Limb (tissue), 2 donors: ENCODE measurements around the gene GRIN3A.
"Not testable (repeated sequence)": the region's sequence is repeated elsewhere in the genome, so short reads cannot be mapped to it uniquely, and the experiment has no call there.

Source experiments
- DNase-seq, 2 donors: peaks; one replicate each; pipeline ENCODE4 v3.0.0-alpha.2; 2016; ENCODE audit errors: extremely low spot score in 2 of 2

The GRIN3A gene

DNA sequence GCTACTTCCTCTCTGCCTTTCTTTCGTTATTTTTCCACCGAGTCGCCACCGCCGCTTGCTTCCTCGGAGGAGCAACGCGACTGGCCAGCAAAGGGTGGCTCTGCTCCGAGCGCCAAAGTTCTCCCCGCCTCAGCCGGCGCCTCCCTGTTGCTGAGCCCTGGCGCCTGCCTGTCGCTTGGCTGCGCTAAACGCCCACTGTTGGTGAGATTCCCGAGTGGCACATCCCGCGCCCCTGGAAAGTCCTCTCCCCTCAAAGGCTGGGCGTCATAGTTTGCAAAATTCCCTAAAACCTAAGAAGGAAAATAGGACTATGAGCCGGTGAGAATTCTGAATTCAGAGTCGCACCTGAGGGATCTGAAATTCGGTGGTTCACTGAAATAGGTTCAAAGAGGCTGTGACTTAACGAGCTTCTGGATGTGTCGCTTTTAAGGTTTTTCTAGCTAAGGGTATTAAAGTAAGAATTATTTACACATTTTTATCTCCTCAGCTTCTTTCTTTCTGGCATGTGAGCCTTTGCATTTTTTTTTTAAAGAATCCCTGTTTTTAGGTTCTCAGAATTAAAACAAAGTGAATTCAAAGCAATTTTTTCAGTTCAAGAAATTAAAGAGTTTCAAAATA lies at the start of gene GRIN3A:
Gene GRIN3A (minus strand): TSS at position 82 of the 618 bp plus-strand sequence. CDS start 668 bp downstream, outside the sequence.
- DNase-seq: peak; percentile 30 to 66

DNA sequence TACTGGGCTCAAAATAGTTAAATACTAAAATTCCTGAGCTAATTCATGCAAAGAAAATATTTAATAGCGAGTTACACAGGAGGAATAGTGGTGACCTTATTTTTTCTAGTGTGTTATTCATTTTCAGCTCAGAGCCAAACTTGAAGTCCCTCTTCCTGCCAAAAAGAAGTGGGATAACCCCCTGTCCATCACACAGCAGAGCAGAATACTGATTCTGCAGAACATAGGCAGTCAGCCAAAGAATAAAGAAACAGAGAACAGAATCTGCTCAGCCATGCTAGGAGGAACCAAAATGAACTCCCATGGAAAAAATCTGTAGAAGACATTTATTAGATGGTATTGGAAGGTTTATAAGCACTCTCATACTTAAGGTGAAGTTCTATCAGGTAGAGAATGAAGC lies 49.4 kb upstream of the GRIN3A start:
- DNase-seq: peak in 1 of 2 donors; percentile 13

DNA sequence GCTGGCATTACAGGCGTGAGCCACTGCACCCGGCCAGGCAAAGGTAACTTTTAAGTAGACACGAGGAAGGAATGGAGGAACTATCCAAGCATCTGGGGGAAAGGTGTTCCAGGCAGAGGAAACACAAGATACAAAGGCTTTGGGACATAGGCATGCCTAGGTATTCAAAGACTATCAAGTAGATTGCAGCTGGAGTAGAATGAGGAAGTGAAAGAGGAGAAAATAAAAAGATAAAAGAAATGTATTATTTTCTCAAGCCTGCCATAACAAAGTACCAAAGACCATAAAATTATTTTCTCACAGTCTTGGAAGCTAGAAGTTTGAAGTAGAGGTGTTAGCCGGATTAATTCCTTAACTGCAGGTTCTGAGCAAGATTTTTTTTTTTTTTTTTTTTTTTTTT lies 39.9 kb upstream of the GRIN3A start:
- DNase-seq: no peak

DNA sequence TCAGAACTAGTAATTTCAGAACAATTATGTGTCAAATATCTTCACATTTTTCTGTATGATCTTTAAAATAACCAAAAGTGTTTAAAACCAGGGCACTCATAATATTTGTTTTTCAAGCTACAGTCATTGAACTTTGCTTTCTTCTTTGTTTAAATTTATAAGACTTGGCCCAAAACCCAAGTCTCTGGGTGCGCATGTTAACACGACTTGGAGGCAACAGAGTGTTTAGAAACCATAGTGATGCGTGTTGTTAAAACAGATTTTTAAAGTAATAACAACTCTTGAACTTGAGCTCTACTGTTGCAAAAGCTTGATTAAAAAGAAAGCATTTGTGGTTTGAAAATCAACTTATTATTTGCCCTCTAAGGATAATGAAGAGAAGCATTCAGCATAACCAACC lies 26.0 kb upstream of the GRIN3A start:
- DNase-seq: no peak

DNA sequence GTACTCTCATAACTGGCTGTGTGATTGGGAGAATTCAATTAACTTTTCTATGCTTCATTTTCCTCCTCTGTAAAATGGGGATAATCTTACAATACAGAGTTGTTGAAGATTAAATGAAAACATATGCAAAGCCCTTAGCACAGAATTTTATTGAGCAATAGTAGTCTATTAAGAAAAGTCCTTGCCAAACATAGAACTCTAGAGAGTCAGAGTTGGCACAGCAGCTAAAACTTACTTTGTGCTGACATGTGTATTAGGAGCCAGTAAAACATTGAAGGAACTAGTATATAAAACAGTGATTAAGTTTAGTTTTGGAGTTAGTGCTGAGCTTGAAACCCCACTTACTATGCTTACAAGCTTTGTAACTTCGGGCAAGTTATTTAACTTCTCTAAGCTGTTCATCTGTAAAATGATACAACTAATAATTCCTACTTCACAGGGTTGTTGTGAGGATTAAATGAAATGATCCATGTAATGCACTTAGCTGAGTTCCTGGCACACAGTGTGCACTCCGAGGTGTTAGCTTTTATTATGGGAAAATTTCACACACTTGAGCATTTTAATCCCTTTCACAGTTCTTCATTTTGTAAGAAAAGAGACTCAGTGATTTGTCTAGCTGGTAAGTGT lies 20.0 kb upstream of the GRIN3A start:
- peak in 1 of 2 donors; percentile 16 for DNase-seq

DNA sequence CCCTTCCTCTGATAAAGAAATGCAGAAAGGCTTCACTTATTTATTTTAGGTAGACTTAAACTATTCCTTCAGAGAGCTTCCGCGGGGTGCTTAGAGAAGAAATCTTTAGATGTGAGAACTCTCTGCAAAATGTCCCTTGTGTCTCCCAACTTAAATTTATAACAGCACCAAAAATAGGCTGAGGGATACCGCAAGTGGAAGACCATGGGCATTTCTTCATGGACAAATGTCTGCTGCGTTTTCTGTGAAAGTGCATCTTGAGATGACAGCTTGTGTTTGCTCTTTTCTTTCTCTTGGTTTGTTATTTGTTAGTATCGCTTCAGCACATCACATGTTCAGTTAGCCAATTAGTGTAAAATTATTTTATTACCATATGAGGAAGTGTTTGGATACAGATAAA lies 15.3 kb upstream of the GRIN3A start:
- no peak for DNase-seq

DNA sequence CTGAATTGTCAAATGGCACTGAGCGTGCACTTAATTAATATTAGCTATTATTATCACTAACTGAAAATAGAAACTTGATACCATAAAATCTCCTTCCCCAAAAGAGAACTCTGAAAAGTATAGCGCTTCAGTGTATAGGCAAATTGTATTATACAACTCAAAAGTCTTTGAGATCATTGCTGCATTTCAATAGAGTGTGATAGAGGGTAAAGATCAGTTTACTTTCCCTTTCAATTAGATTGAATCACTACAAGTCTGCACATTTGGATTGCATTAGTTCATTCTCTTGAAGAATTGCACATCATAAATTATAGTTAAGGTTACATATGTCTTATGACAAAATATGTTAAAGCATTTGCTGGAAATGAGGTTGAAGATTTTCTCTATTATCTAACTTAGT lies 13.4 kb upstream of the GRIN3A start:
- no peak for DNase-seq

DNA sequence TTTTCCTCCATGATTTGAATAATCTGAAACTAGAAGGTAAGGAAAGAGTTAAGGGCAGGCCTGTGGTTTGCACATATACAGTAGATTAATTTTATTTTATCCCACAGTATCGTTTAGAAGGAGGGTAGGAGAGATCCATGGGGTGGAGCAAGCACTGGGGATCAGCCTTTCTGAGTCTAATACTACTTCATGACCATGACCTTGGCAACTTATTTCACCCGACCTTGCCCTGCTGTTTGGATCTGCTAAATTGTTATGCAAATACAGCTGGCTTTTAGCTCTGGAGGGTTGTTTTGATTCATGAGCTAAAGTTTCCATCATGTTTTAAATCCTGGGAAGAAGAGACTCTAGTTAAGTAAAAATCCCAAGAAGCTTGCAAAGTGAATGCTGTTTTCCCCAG lies 864 bp upstream of the GRIN3A start:
- no peak for DNase-seq

DNA sequence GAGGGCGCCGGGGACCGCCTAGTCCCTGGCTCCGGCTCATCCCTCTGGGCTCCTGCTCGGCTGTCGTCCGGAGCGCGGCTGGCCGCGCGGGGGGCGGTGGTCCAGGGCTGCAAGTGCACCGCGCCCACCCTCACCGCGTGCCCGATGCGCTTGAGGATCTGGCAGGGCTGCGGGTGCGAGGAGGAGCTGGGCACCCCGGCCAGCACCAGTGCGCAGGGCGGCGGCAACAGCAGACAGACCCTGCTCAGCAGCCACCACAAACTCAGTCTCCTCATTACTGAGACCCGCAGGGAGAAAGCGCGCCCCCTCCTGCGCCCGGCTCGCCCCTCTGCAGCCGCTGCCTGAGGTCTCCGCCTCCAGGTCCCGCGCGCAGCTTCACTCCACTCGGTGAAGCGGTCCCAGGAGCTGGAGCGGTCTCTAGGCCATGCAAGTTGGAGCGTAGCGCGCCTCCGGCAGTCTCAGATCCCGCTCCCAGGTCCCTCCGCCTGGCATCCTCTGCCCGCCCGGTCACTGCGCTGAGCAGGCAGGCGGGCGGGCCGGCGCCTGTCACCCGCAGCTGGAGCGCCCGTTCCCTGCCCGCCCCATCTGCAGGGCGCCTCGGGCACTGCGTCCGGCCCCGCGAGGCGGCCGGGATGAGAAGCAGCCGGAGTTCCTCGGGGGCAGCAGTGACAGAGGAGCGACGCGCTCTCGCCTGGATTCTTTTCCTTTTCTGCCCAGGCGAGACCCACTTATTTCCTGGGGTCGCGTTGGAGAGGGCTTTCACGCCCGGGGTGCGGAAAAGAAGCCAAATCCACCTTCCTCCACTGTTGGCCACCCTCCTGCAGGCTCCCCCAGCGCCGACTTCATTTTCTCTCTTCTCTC lies 512 bp downstream of the GRIN3A start:
- peak in 1 of 2 donors; percentile 62 for DNase-seq

DNA sequence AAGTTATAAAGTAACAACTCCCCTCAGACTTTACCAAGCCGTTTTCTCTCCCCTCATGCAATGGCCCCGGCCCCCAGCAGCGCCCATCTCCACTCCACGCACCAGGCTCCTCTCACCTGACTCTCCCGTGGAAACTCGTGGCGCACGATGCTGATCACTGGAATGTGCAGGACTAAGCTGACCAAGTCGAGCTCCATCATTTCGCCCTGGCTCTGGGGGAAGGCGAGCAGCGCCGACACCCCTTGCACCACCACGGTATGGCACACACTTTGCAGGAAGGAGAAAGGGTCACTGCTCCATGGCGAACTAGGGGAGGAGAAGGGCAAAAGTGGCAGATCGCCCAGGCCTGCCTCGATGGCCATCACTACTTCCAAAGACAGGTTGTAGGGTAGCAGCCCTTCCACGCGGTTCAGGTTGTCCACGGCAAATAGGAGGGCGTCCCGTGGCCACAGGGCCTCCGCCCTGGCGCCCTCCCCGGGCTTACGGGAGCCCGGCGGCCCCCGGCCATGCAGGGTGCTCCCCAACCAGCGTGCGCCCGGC lies 1.2 kb downstream of the GRIN3A start:
- DNase-seq: peak in 1 of 2 donors; percentile 35

DNA sequence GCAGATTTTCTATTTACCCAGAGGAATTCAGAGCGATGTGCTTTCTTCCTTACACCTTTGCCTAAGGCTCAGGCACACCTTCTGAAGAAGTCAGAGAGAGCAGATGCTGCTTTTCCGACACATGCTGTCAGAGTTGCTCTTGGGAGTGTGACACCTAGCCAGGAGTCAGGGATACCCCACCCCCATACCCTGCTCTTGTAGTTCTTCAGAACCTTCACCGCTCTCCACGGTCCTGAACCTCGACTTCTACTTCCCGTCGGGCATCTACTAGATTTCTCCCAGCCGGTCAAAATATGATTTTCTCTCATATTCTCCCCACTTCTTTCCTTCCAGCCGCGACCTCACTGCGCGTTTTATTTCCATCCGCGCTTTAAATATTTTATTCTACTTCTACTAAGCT lies 1.7 kb downstream of the GRIN3A start:
- peak; percentile 45 to 74 for DNase-seq

DNA sequence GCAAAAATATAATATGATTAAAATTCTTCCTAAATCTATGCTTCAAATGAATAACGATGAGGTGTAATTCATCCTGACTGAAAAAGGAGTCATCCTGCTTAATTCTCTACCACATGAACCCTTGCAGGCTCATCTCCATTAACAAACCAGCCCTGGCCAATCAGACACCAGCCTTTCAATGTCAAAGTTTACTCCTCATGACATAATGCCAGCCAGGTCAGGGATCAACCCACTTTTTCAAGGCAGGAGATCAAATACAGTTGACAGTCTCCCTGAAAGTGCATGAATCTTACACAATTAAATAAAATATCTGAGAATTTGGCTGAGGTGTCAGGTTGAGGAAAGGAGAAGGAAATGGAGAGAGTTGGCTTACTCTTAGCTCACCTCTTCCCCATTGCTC lies 7.0 kb downstream of the GRIN3A start:
- no peak for DNase-seq

DNA sequence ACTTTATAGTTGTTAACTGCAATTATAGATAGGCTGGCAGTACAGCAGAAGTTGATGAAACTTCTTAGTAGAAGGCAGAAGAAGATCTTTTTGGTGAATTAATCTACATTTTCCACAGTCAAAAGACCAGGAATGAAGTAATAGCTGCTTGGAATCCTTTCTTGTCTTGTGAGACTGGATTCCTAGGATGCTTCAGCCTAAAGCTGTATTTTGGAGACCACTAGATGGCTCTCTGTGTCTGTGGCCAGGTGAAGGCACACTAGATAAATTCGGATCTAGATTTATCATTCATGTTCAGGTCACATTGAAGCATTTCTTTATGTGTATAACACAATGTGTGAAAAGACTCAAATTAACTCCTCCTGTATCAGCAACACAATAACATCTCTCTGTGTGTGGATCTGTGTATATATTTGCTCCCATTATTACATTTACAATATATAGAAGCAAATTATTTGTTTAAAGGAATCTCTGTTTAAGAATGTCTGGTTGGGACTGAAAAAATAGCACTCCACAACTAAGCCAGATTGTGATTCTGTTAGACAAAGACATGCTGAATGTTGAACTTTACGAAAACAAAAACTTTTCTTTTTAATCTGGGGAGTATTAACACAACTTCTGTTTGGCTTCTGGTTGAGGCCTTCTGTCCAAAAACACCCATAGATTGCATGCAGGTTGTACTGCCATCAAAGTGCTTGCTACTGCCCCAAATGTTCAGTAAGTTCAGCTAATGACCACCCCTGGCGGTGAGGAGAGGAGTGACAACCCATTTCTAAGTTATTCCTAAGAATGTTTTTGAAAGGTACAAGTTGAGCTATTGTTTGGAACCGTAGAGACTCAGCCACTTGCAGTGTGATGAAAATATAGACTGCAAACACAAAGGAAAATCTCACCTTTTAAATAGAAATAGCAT lies 10.6 kb downstream of the GRIN3A start:
- DNase-seq: peak in 1 of 2 donors; percentile 61

DNA sequence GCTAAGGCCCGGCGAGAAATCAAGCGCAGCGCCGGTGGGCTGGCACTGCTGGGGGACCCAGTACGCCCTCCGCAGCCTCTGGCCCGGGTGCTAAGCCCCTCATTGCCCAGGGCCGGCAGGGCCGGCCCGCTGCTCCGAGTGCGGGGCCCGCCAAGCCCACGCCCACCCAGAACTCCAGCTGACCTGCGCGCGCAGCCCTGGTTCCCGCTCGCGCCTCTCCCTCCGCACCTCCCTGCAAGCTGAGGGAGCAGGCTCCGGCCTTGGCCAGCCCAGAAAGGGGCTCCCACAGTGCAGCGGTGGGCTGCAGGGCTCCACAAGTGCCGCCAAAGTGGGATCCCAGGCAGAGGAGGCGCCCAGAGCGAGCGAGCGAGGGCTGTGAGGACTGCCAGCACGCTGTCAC lies 14.2 kb downstream of the GRIN3A start:
- DNase-seq: not testable (repeated sequence)

DNA sequence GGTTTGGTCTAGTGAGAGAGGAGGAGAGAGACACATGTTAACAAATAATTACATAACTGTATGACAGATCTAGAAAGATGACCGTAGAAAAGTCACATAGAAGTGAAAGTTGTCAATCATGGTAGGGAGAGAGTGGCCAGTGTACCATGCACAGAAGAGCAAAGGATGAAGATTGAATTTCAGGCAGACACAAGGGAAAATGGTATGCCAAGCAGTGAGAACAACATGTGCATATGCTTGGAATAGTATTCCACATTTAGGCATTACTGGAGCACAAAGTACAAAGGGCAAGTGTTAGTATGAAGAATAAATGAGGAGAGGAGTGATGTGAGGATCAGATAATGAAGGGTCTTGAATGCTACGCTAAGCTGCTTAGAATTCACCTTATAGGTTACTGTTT lies 20.3 kb downstream of the GRIN3A start:
- DNase-seq: no peak

DNA sequence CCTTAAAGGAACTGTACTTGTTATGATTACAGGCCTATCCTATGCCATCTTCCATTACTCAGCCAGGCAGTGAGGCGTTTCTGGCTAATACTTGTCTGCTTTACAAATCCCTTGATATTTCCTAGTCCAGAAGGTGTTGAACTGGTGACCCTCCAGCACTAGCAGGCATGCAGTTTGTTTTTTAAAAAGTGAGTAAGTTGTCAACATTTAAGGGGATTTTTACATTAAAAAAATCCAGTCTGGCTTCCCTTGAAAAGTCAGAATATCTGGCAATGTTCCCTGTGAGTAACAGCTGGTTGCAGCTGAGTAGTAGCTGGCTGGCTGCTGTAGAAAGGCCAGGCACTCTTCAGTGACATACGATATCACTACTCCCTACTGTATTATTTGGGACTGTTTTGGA lies 21.8 kb downstream of the GRIN3A start:
- peak; percentile 43 to 84 for DNase-seq

DNA sequence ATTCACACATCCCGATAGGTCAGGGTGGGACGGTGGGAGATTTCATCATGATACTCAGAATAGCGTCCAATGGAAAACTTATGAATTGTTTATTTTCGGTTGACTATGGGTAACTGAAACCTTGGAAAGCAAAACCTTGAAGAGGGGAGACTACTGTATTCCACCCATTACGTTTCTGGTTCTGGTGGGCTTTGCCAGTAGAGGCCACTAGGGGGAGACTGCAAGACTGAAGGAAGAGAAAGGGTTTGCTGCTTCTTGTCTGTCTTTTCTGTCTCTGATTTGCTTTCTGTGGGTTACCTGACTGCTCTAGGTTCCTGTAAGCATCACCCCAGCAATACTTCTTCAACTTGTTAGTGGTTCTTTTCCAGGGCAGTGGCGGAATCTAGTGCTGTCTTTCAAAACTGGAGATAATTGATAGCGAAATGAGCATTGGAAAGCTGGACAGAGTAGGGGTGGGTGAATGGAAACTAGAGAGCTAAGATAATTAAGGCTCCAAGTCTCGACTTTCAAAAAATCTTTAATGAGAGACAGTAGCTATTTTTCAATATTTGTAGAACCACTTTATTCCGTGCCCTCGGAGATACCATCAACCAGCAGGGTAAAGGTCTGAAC lies 27.0 kb downstream of the GRIN3A start:
- no peak for DNase-seq

DNA sequence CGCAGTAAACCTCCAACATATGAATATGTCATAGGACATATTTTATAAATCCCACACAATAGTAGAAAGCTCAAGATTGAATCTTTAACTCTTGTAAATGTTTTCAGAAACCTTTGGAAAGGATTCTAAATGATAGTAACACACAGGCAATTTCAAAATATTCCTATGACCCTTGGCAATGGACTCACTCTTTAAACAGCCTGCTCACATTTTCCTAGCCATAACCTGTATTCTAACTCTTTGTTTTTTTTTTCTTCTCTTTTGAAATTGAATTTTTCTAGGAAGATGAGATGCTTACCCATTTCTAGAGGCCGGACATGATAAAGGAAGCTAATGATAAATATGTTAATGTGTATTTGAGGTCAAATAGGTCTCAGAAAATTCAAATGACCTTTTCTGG lies 29.6 kb downstream of the GRIN3A start:
- no peak for DNase-seq

DNA sequence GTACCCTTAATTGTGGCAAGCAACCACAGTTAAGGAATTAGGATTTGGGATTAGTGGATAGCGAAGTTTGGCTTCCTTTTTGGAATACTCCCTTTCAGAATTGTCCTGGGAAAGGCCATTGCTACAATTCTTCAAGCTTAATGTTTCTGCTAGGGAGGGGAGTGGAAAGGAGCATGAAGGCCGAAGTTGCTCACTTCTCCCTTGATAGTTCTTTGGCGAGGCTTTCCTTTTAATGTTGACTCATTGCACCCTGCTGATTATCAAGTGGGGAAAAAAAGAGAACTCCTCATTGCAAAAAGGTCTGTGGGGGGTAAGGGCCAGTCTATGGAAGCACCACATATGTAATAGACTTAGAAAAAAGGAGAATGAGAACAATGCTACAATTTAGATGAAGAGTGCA lies 30.7 kb downstream of the GRIN3A start:
- no peak for DNase-seq

DNA sequence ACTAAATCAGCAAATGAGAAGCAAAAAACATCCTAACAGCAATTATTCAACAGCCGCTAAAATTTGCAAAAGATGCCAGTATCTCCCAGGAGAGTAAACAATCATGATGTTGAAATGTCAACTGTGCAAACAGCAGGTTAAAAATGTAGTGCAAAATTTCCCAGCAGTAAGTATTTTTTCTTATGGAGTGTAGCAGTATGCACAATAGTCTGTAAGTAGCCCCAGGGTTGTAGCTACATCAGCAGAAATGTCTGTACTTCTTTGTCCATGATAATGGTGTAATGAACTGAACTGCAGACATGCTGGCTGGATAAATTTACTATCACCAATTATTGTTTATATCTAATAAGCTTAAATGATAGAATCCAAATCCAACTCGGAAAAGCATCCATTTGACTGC lies 31.4 kb downstream of the GRIN3A start:
- no peak for DNase-seq
